ENCODE results near the gene JADE3.

JADE3 gene

DNA sequence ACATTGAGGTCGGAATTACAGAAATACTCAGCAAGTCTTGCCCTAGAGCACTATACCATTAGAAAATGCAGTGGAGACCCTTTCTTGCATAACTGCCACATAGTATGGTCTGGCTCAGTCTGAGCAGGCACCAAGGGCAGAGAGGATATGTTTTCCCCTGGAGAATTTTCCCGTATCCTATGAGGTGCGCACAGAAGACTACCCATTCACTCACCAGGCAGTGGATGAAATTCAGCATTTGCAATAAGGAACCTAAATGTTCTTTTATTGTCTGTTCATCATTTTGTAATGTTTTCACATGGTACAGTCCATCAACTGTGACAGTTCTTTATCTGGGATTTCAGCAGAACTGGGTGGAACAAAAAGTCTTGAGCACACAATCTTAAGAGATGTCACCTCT is 15.5 kb downstream of the JADE3 start:
- H3K4me3 ChIP-seq (ENCODE audit: low read depth, low read length) = no peak overlapping the region
- TF ChIP-seq, protein P1, sequence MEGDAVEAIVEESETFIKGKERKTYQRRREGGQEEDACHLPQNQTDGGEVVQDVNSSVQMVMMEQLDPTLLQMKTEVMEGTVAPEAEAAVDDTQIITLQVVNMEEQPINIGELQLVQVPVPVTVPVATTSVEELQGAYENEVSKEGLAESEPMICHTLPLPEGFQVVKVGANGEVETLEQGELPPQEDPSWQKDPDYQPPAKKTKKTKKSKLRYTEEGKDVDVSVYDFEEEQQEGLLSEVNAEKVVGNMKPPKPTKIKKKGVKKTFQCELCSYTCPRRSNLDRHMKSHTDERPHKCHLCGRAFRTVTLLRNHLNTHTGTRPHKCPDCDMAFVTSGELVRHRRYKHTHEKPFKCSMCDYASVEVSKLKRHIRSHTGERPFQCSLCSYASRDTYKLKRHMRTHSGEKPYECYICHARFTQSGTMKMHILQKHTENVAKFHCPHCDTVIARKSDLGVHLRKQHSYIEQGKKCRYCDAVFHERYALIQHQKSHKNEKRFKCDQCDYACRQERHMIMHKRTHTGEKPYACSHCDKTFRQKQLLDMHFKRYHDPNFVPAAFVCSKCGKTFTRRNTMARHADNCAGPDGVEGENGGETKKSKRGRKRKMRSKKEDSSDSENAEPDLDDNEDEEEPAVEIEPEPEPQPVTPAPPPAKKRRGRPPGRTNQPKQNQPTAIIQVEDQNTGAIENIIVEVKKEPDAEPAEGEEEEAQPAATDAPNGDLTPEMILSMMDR (conservative IDR thresholded peaks at IDR 0.05; ENCODE audit: low read depth, low read length) = no peak
- DNase-seq (ENCODE audit: low read depth) = no peak

DNA sequence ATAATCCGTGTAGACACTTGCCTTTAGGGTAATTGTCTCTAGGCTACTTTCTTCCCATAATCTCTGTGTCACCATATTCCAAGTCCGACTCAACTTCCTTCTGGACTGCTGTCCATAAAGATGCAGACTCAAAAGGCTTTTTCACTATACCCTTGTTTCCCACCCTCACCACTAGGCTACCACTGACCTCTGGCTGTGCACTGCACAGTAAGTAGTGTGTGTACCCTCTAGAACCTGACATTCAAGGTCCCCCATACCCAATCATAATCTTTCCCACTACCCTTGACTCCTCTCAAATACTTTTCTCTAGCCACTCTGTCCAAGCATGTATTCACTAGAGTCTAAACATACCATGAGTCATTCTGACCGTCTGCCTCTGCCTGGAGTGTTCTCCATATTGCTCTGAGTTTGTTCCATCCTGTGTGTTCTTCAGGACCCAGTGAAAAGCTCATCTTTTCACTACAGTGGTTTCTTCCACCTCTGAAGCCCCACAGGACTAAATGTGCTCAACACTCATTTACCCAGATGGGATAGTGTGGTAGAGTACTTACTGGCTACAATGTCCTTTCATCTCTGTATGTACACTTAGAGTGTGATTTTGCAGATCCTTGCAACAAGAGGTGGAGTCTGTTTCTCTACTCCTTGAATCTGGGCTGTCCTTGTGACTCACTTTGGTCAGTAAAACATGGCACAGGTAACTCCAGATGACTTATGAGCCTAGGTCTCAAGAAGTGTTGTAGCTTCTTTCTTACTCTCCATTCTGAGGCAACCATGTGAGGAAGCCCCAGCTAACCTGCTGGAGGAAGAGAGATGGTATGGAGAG is 17.4 kb downstream of the JADE3 start:
- H3K4me3 ChIP-seq (ENCODE audit: low read depth, low read length) = no peak overlapping the region
- DNase-seq (ENCODE audit: low read depth) = peak; percentile 62
- TF ChIP-seq, protein P1 (conservative IDR thresholded peaks at IDR 0.05; ENCODE audit: low read depth, low read length) = no peak

DNA sequence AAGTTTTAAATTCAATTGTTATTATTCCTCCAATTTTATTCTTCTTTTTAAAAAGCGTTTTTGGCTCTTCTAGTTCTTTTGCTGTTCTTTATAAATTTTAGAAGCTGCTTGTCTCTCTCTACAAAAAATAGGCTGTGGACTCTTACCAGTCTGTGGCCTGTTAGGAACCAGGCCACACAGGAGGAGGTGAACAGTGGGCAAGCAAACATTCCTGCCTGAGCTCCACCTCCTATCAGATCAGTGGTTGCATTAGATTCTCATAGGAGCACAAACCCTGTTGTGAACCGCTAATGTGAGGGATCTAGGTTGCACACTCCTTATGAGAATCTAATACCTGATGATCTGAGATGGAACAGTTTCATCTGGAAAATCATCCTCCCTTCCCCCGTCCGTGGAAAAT is 23.1 kb downstream of the JADE3 start:
- TF ChIP-seq, protein P1 (conservative IDR thresholded peaks at IDR 0.05; ENCODE audit: low read depth, low read length) = no peak
- DNase-seq (ENCODE audit: low read depth) = no peak
- H3K4me3 ChIP-seq (ENCODE audit: low read depth, low read length) = no peak overlapping the region

DNA sequence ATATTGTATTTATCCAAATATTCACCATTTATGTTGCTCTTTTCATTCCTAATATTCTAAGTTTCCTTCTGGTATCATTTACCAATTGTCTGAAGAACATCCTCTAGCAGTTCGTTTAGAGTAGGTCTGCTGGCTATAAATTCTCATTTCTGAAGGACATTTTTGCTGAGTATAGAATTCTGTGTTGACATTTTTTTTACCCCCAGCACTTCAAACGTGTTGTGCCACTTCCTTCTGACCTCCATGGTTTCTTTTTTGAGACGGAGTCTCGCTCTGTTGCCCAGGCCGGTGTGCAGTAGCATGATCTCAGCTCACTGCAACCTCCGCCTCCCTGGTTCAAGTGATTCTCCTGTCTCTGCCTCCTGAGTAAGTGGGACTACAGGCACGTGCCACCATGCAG is 26.4 kb downstream of the JADE3 start:
- H3K4me3 ChIP-seq (ENCODE audit: low read depth, low read length) = no peak overlapping the region
- TF ChIP-seq, protein P1 (conservative IDR thresholded peaks at IDR 0.05; ENCODE audit: low read depth, low read length) = no peak
- DNase-seq (ENCODE audit: low read depth) = no peak

DNA sequence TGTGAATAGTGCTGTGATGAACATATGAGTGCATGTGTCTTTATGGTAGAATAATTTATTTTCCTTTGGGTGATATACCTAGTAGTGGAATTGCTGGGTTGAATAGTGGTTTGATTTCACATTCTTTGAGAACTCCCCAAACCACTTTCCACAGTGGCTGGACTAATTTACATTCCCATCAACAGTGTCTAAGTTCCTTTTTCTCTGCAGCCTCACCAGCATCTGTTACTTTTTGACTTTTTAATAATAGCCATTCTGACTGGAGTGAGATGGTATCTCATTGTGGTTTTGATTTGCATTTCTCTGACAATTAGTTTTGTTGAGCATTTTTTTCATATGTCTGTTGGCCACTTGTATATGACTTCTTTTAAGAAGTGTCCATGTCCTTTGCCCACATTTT is 29.1 kb downstream of the JADE3 start:
- no peak for DNase-seq (ENCODE audit: low read depth)
- TF ChIP-seq, protein P1 (conservative IDR thresholded peaks at IDR 0.05; ENCODE audit: low read depth, low read length) = no peak
- H3K4me3 ChIP-seq (ENCODE audit: low read depth, low read length) = no peak overlapping the region

DNA sequence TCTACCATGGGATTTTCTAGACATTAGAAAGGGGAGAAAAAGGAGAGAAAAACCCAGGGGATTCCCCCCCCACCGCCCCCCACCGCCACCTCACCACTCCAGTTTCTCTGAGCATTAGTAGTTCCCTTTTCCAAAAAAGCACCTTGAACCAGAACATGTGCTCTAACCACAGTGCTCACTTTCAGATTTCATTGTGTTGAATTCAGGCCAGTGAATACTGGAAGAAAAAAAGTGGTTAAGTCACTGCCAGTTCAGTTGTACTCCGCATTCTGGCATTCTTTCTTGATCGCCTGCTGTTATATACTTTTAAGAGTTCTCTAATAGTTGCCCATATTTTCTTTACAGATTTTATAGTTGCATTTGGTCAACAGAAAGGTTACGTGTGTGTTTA is 40.9 kb downstream of the JADE3 start:
- no peak overlapping the region for H3K4me3 ChIP-seq (ENCODE audit: low read depth, low read length)
- DNase-seq (ENCODE audit: low read depth) = peak; percentile 54
- TF ChIP-seq, protein P1 (conservative IDR thresholded peaks at IDR 0.05; ENCODE audit: low read depth, low read length) = no peak

DNA sequence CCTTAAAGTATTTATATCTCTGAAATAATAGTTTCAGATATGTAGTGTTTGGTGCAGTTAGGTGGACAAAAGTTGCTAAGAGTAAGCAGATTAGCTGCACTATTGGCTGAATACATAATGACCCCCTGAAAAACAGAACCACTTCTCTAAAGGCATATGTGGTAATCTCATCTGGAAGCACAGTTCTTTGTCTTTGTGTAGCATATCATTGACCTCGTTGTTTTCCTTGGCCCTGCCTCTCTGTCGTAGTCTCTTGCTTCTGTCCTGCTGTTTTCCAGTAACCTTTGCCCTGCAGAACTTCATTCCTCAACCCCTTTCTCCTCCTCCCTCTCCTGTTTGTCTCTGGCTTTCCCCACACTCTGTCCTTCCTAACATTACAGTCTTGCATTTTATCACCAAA is 41.4 kb downstream of the JADE3 start:
- DNase-seq (ENCODE audit: low read depth) = peak; percentile 63
- H3K4me3 ChIP-seq (ENCODE audit: low read depth, low read length) = no peak overlapping the region
- TF ChIP-seq, protein P1 (conservative IDR thresholded peaks at IDR 0.05; ENCODE audit: low read depth, low read length) = no peak
